GM18858 (cell line): ENCODE measurements around the gene RB1.

Source experiments
- ATAC-seq: cut with Tn5 transposase; IDR thresholded peaks from one replicate; pipeline ENCODE4 v1.9.1; 2021; ENCODE audit not compliant: unreplicated experiment

RB1 gene

GRCh38 chr13:48526286-48526685 is 222.7 kb downstream of the RB1 start:
- no peak for ATAC-seq

- no peak for ATAC-seq
These were observed 224.4 kb downstream of the RB1 start for GRCh38 chr13:48527955-48528354.

- no peak for ATAC-seq
These were observed 225.2 kb downstream of the RB1 start for GRCh38 chr13:48528720-48529119.

GRCh38 chr13:48530833-48531232 is 227.3 kb downstream of the RB1 start:
- no peak for ATAC-seq
